GM10248 (cell line): Measurements from ENCODE around the gene BLTP3B.

Source experiments
- CTCF ChIA-PET: fragments of 300-600 bp; sonication (Branson Sonifier 250); formaldehyde crosslinking; extraction: SDS; loops from one replicate; lab custom pipeline; 2021; ENCODE audit warnings: antibody characterized with exemption; lab: Yijun Ruan, JAX
- POLR2A ChIA-PET: fragments of 350-650 bp; sonication (Branson Sonifier 250); formaldehyde crosslinking; extraction: SDS; loops from one replicate; lab custom pipeline; 2020; ENCODE audit warnings: antibody characterized with exemption; lab: Yijun Ruan, JAX
- DNase-seq: peaks from one replicate; pipeline ENCODE4 v3.0.0; 2012; ENCODE audit errors: extremely low spot score
- TF ChIP-seq, protein P1 (sequence below): IDR thresholded peaks from 2 replicates; pipeline ENCODE4 v1.5.1; 2012; ENCODE audit warnings: mild to moderate bottlenecking, low read depth; ENCODE audit errors: extremely low read depth, missing control alignments, control extremely low read depth

The BLTP3B gene

DNA sequence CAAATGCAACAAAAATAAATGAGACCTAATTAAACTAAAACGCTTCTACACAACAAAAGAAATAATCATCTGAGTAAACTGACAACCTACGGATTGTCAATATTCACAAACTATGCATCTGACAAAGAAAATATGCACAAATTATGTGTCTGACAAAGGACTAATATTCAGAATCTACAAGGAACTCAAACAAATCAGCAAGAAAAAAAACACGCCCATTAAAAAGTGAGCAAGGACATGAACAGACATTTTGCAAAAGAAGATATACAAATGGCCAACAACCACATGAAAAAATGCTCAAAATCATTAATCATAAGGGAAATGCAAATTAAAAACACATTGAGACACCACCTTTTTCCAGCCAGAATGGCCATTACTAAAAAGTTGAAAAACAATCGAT lies 37.0 kb downstream of the BLTP3B start:
- ChIA-PET POLR2A (no interaction called here), CTCF (no interaction called here)
- DNase-seq: no peak
- TF ChIP-seq, protein P1, sequence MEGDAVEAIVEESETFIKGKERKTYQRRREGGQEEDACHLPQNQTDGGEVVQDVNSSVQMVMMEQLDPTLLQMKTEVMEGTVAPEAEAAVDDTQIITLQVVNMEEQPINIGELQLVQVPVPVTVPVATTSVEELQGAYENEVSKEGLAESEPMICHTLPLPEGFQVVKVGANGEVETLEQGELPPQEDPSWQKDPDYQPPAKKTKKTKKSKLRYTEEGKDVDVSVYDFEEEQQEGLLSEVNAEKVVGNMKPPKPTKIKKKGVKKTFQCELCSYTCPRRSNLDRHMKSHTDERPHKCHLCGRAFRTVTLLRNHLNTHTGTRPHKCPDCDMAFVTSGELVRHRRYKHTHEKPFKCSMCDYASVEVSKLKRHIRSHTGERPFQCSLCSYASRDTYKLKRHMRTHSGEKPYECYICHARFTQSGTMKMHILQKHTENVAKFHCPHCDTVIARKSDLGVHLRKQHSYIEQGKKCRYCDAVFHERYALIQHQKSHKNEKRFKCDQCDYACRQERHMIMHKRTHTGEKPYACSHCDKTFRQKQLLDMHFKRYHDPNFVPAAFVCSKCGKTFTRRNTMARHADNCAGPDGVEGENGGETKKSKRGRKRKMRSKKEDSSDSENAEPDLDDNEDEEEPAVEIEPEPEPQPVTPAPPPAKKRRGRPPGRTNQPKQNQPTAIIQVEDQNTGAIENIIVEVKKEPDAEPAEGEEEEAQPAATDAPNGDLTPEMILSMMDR: no peak

DNA sequence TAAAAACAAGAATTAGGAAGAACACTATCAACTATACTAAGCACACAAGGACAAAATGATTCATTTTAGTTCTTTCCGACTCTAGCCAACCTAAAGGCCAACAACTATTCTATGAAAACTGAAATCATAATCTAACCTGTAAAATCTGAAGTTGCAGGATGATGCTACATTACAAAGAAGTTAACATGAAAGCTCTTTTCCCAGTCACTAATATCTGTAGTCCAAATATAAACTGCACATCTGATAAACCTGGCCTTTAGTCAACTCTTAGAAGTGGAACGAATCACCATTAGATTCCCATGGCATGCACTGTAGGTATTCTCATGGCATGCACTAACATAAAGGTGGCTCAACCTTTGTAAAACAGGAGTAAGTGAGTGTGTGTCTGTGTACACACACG lies 41.7 kb downstream of the BLTP3B start:
- CTCF ChIA-PET: interaction anchor here (1.0 to 1.4 kb wide), 6 partner anchors 9 to 54 kb away, joined by 3 to 5 read pairs (median 4); no protein-coding TSS in a partner anchor
- no peak for DNase-seq
- TF ChIP-seq, protein P1: no peak
- POLR2A ChIA-PET: no interaction called here
